HCT116 (cell line): ENCODE measurements around the gene CMIP. TPM values are rescaled to one million over a fixed set of nuclear protein-coding genes. Genes with fewer than 3 reads are reported as not detected.

ENCODE experiments used
- ATAC-seq: fragments of 200-7000 bp; cut with Tn5 transposase; 2 replicates; pipeline ENCODE4 v1.9.1; 2020; ENCODE audit warnings: mild to moderate bottlenecking, moderate library complexity
- BruUV-seq: library from RNA; stranded (reverse); fragments of 400-500 nt; replicated peaks from 2 replicates; lab custom pipeline; 2021; lab: Mats Ljungman, UMichigan
- CTCF ChIA-PET: fragments of 300-600 bp; sonication (Branson Sonifier 250); formaldehyde crosslinking; loops from one replicate; lab custom pipeline; 2021; ENCODE audit warnings: antibody characterized with exemption; lab: Charles Lee
- POLR2A ChIA-PET: fragments of 300-600, 350-600 bp; sonication (Branson Sonifier 250); formaldehyde crosslinking; loops from one replicate; lab custom pipeline; 2021; ENCODE audit warnings: antibody characterized with exemption; lab: Charles Lee
- RAD21 ChIA-PET, 2 experiments: fragments of 300-600 bp; sonication (Branson Sonifier 250); formaldehyde crosslinking; loops; one replicate each; lab custom pipeline; 2023; ENCODE audit warnings: low total read pairs in 2 of 2; ENCODE audit not compliant: uncharacterized antibody in 2 of 2, unreplicated experiment in 2 of 2, low non-redundant PET in 1 of 2; lab: Charles Lee
- DNase-seq: peaks from one replicate; pipeline ENCODE4 v3.0.0-alpha.2; 2010; ENCODE audit warnings: low read depth, low spot score
- H2AFZ ChIP-seq: fragments of 200-600 bp; shearing (Covaris generic), sonication (generic); 2 replicates; pipeline ENCODE4 v1.6.1; 2017; ENCODE audit warnings: low read depth, mixed run types, mixed read lengths, antibody characterized with exemption, low read length; ENCODE audit not compliant: poor library complexity, severe bottlenecking
- H3K27ac ChIP-seq: 2 replicates; pipeline ENCODE4 v1.5.1; 2012; ENCODE audit warnings: low read depth, low read length
- H3K27me3 ChIP-seq: fragments of 200-600 bp; sonication (generic); 2 replicates; pipeline ENCODE4 v1.6.1; 2016; ENCODE audit warnings: mixed run types, low read length, mixed read lengths; ENCODE audit not compliant: insufficient read depth
- H3K36me3 ChIP-seq, 2 experiments: fragments of 200-500 bp in 1 of 2; fragments of 200-600 bp in 1 of 2; sonication (Bioruptor generic) in 1 of 2; sonication (generic) in 1 of 2; 2 replicates each; pipeline versions ENCODE4 v1.5.1 to v1.6.1; 2014 to 2016; ENCODE audit warnings: low read length in 2 of 2, inconsistent platforms in 1 of 2, mixed read lengths in 1 of 2, mixed run types in 1 of 2; ENCODE audit not compliant: insufficient read depth in 2 of 2, control insufficient read depth in 1 of 2
- H3K4me1 ChIP-seq, 2 experiments: fragments of 200-600 bp in 1 of 2; sonication (generic) in 1 of 2; 2 replicates each; pipeline versions ENCODE4 v1.5.1 to v1.6.1; 2012 to 2017; ENCODE audit warnings: low read length in 2 of 2, inconsistent platforms in 1 of 2, mild to moderate bottlenecking in 1 of 2, mixed read lengths in 1 of 2, mixed run types in 1 of 2, moderate library complexity in 1 of 2; ENCODE audit not compliant: insufficient read depth in 2 of 2, control insufficient read depth in 1 of 2
- H3K4me2 ChIP-seq: fragments of 200-600 bp; sonication (generic); 2 replicates; pipeline ENCODE4 v1.6.1; 2017; ENCODE audit warnings: mixed run types, low read length, mixed read lengths
- H3K4me3 ChIP-seq, 2 experiments: fragments of 200-600 bp in 1 of 2; sonication (generic) in 1 of 2; replicated peaks in 1 of 2; 2 replicates each; pipeline ENCODE4 v1.5.1; 2011 to 2016; ENCODE audit warnings: low read length in 2 of 2, control low read depth in 1 of 2, low read depth in 1 of 2, mild to moderate bottlenecking in 1 of 2, mixed read lengths in 1 of 2, mixed run types in 1 of 2
- H3K79me2 ChIP-seq: fragments of 200-600 bp; sonication (generic); 2 replicates; pipeline ENCODE4 v1.6.1; 2017; ENCODE audit warnings: mild to moderate bottlenecking, mixed run types, low read length, moderate library complexity, mixed read lengths; ENCODE audit not compliant: insufficient read depth
- H3K9ac ChIP-seq: fragments of 200-600 bp; sonication (generic); 2 replicates; pipeline ENCODE4 v1.6.1; 2016; ENCODE audit warnings: low read length, mixed read lengths
- H3K9me2 ChIP-seq: fragments of 200-600 bp; sonication (generic), shearing (Covaris generic); 2 replicates; pipeline ENCODE4 v1.6.1; 2017; ENCODE audit warnings: mixed run types, mild to moderate bottlenecking, moderate library complexity; ENCODE audit not compliant: insufficient read depth
- H3K9me3 ChIP-seq, 2 experiments: fragments of 200-500 bp in 1 of 2; fragments of 200-600 bp in 1 of 2; sonication (Bioruptor generic) in 1 of 2; sonication (generic) in 1 of 2; 2 replicates each; pipeline ENCODE4 v1.6.1; 2014 to 2017; ENCODE audit warnings: low read length in 2 of 2, mixed read lengths in 2 of 2, inconsistent platforms in 1 of 2, low read depth in 1 of 2, mild to moderate bottlenecking in 1 of 2, mixed run types in 1 of 2, moderate library complexity in 1 of 2; ENCODE audit not compliant: control insufficient read depth in 1 of 2, insufficient read depth in 1 of 2
- H4K20me1 ChIP-seq: fragments of 200-600 bp; sonication (generic), shearing (Covaris generic); 2 replicates; pipeline ENCODE4 v1.6.1; 2017; ENCODE audit warnings: mixed run types, mild to moderate bottlenecking, moderate library complexity; ENCODE audit not compliant: insufficient read depth
- CBX3 ChIP-seq: IDR thresholded peaks from 2 replicates; pipeline ENCODE4 v1.6.1; 2012; ENCODE audit warnings: low read depth
- CEBPB ChIP-seq: IDR thresholded peaks from 2 replicates; pipeline ENCODE4 v1.6.1; 2012; ENCODE audit warnings: low read depth
- CTCF ChIP-seq, 3 experiments: fragments of 200-600 bp in 1 of 3; sonication (generic) in 1 of 3; IDR thresholded peaks in 2 of 3; conservative IDR thresholded peaks in 1 of 3; 2 replicates each; pipeline ENCODE4 v1.5.1; 2012 to 2017; ENCODE audit warnings: low read depth in 2 of 3, low read length in 2 of 3, antibody characterized with exemption in 1 of 3, borderline replicate concordance in 1 of 3, control low read depth in 1 of 3, mild to moderate bottlenecking in 1 of 3, mixed read lengths in 1 of 3, mixed run types in 1 of 3, moderate library complexity in 1 of 3; ENCODE audit not compliant: insufficient read depth in 1 of 3
- EZH2 ChIP-seq: fragments of 200-600 bp; sonication (generic); IDR thresholded peaks from 2 replicates; pipeline ENCODE4 v1.6.1; 2017; ENCODE audit warnings: antibody characterized with exemption, mixed run types
- EZH2phosphoT487 ChIP-seq: fragments of 200-600 bp; IDR thresholded peaks from 2 replicates; pipeline ENCODE4 v1.6.1; 2018; ENCODE audit warnings: antibody characterized with exemption, borderline replicate concordance
- FOSL1 ChIP-seq: IDR thresholded peaks from 2 replicates; pipeline ENCODE4 v1.6.1; 2012; ENCODE audit warnings: low read depth
- MAX ChIP-seq: IDR thresholded peaks from 2 replicates; pipeline ENCODE4 v1.6.1; 2012
- POLR2A ChIP-seq: IDR thresholded peaks from 2 replicates; pipeline ENCODE4 v1.7.0; 2011; ENCODE audit warnings: borderline replicate concordance; ENCODE audit not compliant: insufficient read depth, insufficient read length; ENCODE audit errors: extremely low read depth
- POLR2AphosphoS5 ChIP-seq: IDR thresholded peaks from 2 replicates; pipeline ENCODE4 v1.6.1; 2011; ENCODE audit warnings: mild to moderate bottlenecking, low read depth, low read length, moderate library complexity
- RAD21 ChIP-seq: IDR thresholded peaks from 2 replicates; pipeline ENCODE4 v1.6.1; 2012; ENCODE audit warnings: low read depth, mild to moderate bottlenecking
- REST ChIP-seq: IDR thresholded peaks from 2 replicates; pipeline ENCODE4 v1.6.1; 2012; ENCODE audit warnings: low read depth
- SP1 ChIP-seq: IDR thresholded peaks from 2 replicates; pipeline ENCODE4 v1.6.1; 2012; ENCODE audit warnings: low read depth
- SRF ChIP-seq: IDR thresholded peaks from 2 replicates; pipeline ENCODE4 v1.6.1; 2012; ENCODE audit warnings: low read depth
- TCF7L2 ChIP-seq: IDR thresholded peaks from 2 replicates; pipeline ENCODE4 v1.7.0; 2011; ENCODE audit warnings: borderline replicate concordance, inconsistent platforms; ENCODE audit not compliant: insufficient read depth, insufficient read length; ENCODE audit errors: extremely low read depth
- ZFX ChIP-seq: fragments of 450-650 bp; IDR thresholded peaks from 2 replicates; pipeline ENCODE4 v1.6.1; 2017
- ZNF274 ChIP-seq: fragments of 200-500 bp; sonication (Bioruptor generic); IDR thresholded peaks from 2 replicates; pipeline ENCODE4 v1.6.1; 2014; ENCODE audit warnings: mild to moderate bottlenecking, low read depth, low read length, inconsistent platforms
- intact Hi-C: fragments of 100-400 bp; cut with micrococcal nuclease; formaldehyde crosslinking; loops from 2 replicates; pipeline ENCODE4 v1.10.0; 2022
- total RNA-seq: library from RNA; stranded (reverse); gene quantifications from one replicate; pipeline ENCODE4 v1.2.1, GENCODE V29; 2021; ENCODE audit not compliant: unreplicated experiment

CMIP gene
- total RNA-seq, 1 experiment from 2014 or later, result 64.6 TPM

DNA sequence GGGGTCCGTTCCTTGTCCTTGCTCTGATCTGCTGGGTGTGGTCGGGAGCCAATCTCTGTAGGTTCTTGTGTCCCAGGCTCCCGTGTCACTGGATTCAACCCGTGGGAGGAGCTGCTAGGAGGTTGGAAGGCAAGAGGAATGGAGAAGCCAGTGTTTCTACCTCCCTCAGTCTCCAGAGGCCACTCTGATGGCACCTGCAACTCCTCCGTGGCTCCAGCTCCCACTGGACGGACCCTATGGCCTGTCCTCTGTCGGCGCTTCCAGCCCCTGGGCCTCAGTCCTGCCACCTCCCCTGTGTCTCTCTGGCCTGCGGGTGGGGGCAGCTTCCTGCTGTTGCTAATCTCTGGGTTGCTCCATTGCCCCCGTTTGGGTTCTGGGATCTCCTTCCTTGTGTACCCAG, 71.1 kb downstream of the CMIP start:
- Histone ChIP-seq H3K36me3 (peaks cover 0 to 15% of the 10 kb centered on the region in 2 experiments; a peak in 1 of 4 replicates), H3K9me2 (no peaks in the 10 kb centered on the region), H3K4me1 (peaks cover 42 to 90% of the 10 kb centered on the region in 2 experiments), H4K20me1 (no peaks in the 10 kb centered on the region), H3K4me3 (no peak overlapping the region), H3K9ac (no peak overlapping the region), H3K4me2 (no peak overlapping the region), H3K27me3 (no peaks in the 10 kb centered on the region), H2AFZ (no peak overlapping the region), H3K27ac (no peak overlapping the region; the same call in 1 of the 2 replicates), H3K9me3 (peaks cover 0 to 4% of the 10 kb centered on the region in 2 experiments; a peak in 1 of 4 replicates), H3K79me2 (peaks cover 95% of the 10 kb centered on the region)
- ATAC-seq (no peak), DNase-seq (no peak)
- ChIA-PET RAD21 (no interaction called here), POLR2A (no interaction called here), CTCF (no interaction called here)
- no TSS peak for BruUV-seq
- intact Hi-C loops, result no loop called here
- TF ChIP-seq POLR2A (no peak), SP1 (no peak), MAX (no peak), FOSL1 (no peak), TCF7L2 (no peak), SRF (no peak), EZH2 (no peak), CEBPB (no peak), REST (no peak), RAD21 (no peak), CTCF (IDR thresholded peaks at IDR 0.05 in 2 of 3, conservative IDR thresholded peaks at IDR 0.05 in 1 of 3; ENCODE audit: borderline replicate concordance in 1 of 3, insufficient read depth in 1 of 3, low read depth in 2 of 3, low read length in 2 of 3) (no peak), POLR2AphosphoS5 (no peak), EZH2phosphoT487 (no peak), ZNF274 (no peak), CBX3 (no peak), ZFX (no peak)
